IMR-90 (cell line): ENCODE results near the gene SIN3B. TPM values are rescaled to one million over a fixed set of nuclear protein-coding genes. Genes with fewer than 3 reads are reported as not detected.

Experiments
- ATAC-seq: fragments of 200-7000 bp; cut with Tn5 transposase; 2 replicates; pipeline ENCODE4 v1.9.1; 2020; ENCODE audit warnings: low read depth, mild to moderate bottlenecking, moderate library complexity
- BruUV-seq: library from RNA; stranded (reverse); fragments of 400-500 nt; replicated peaks from 2 replicates; lab custom pipeline; 2021; lab: Mats Ljungman, UMichigan
- CTCF ChIA-PET: fragments of 300-600 bp; formaldehyde crosslinking; extraction: SDS; loops from one replicate; lab custom pipeline; 2021; ENCODE audit warnings: antibody characterized with exemption; lab: Yijun Ruan, JAX
- POLR2A ChIA-PET: fragments of 300-600 bp; sonication (Branson Sonifier 250); formaldehyde crosslinking; loops from one replicate; lab custom pipeline; 2022; ENCODE audit warnings: antibody characterized with exemption; ENCODE audit not compliant: unreplicated experiment; lab: Charles Lee
- DNase-seq: peaks from one replicate; pipeline ENCODE4 v3.0.0; 2013
- H2AFZ ChIP-seq: replicated peaks from 2 replicates; pipeline ENCODE3; 2013; ENCODE audit warnings: low read length, mild to moderate bottlenecking; ENCODE audit not compliant: poor library complexity
- H2AK5ac ChIP-seq: 2 replicates; pipeline ENCODE4 v1.6.1; 2013; ENCODE audit warnings: low read depth, low read length, inconsistent platforms
- H2AK9ac ChIP-seq: replicated peaks from 2 replicates; pipeline ENCODE3; 2013; ENCODE audit warnings: mild to moderate bottlenecking, low read depth, low read length, moderate library complexity; ENCODE audit not compliant: poor library complexity
- H2BK120ac ChIP-seq: 2 replicates; pipeline ENCODE4 v1.6.1; 2013; ENCODE audit warnings: low read depth, low read length, inconsistent platforms
- H2BK15ac ChIP-seq: 3 replicates; pipeline ENCODE4 v1.6.1; 2013; ENCODE audit warnings: low read depth, low read length, inconsistent platforms
- H2BK20ac ChIP-seq: 2 replicates; pipeline ENCODE4 v1.6.1; 2013; ENCODE audit warnings: low read depth, mild to moderate bottlenecking, inconsistent platforms, low read length, moderate library complexity
- H2BK5ac ChIP-seq: 2 replicates; pipeline ENCODE4 v1.6.1; 2013; ENCODE audit warnings: mild to moderate bottlenecking, low read depth, low read length, inconsistent platforms; ENCODE audit not compliant: poor library complexity, severe bottlenecking
- H3K14ac ChIP-seq: replicated peaks from 2 replicates; pipeline ENCODE4 v1.6.1; 2013; ENCODE audit warnings: low read depth, low read length, inconsistent platforms
- H3K18ac ChIP-seq: 2 replicates; pipeline ENCODE4 v1.6.1; 2013; ENCODE audit warnings: low read depth, low read length, control low read depth
- H3K23ac ChIP-seq: 2 replicates; pipeline ENCODE4 v1.6.1; 2013; ENCODE audit warnings: low read depth, low read length, inconsistent platforms
- H3K27ac ChIP-seq: 2 replicates; pipeline ENCODE4 v1.5.1; 2013; ENCODE audit warnings: mild to moderate bottlenecking, control low read depth, low read length; ENCODE audit not compliant: insufficient read depth
- H3K27me3 ChIP-seq: 2 replicates; pipeline ENCODE4 v1.6.1; 2013; ENCODE audit warnings: low read length; ENCODE audit not compliant: control insufficient read depth, insufficient read depth
- H3K36me3 ChIP-seq: 2 replicates; pipeline ENCODE4 v1.6.1; 2013; ENCODE audit warnings: low read length, mixed read lengths; ENCODE audit not compliant: control insufficient read depth, insufficient read depth
- H3K4ac ChIP-seq: 2 replicates; pipeline ENCODE4 v1.6.1; 2013; ENCODE audit warnings: low read depth, low read length, inconsistent platforms
- H3K4me1 ChIP-seq: 2 replicates; pipeline ENCODE4 v1.6.1; 2013; ENCODE audit warnings: low read length, mixed read lengths; ENCODE audit not compliant: control insufficient read depth, insufficient read depth
- H3K4me2 ChIP-seq: 2 replicates; pipeline ENCODE4 v1.6.1; 2013; ENCODE audit warnings: low read depth, mild to moderate bottlenecking, control low read depth, low read length, moderate library complexity
- H3K4me3 ChIP-seq: 2 replicates; pipeline ENCODE4 v1.5.1; 2013; ENCODE audit warnings: low read depth, mild to moderate bottlenecking, control low read depth, low read length, moderate library complexity; ENCODE audit not compliant: insufficient read depth
- H3K56ac ChIP-seq: 2 replicates; pipeline ENCODE4 v1.6.1; 2013; ENCODE audit warnings: low read length, inconsistent platforms; ENCODE audit not compliant: insufficient read depth; ENCODE audit errors: extremely low read depth
- H3K79me1 ChIP-seq, 2 experiments: 2 replicates each; pipeline ENCODE4 v1.6.1; 2013; ENCODE audit warnings: low read length in 2 of 2, inconsistent platforms in 1 of 2, low read depth in 1 of 2
- H3K9ac ChIP-seq: 2 replicates; pipeline ENCODE4 v1.6.1; 2013; ENCODE audit warnings: low read depth, low read length, control low read depth
- H3K9me1 ChIP-seq: 2 replicates; pipeline ENCODE4 v1.6.1; 2013; ENCODE audit warnings: low read length, inconsistent platforms; ENCODE audit not compliant: insufficient read depth
- H3K9me3 ChIP-seq: 2 replicates; pipeline ENCODE4 v1.6.1; 2013; ENCODE audit warnings: low read length; ENCODE audit not compliant: control insufficient read depth, insufficient read depth
- H4K20me1 ChIP-seq: 2 replicates; pipeline ENCODE4 v1.6.1; 2013; ENCODE audit warnings: low read length, inconsistent platforms; ENCODE audit not compliant: insufficient read depth
- H4K5ac ChIP-seq: 2 replicates; pipeline ENCODE4 v1.6.1; 2013; ENCODE audit warnings: mild to moderate bottlenecking, low read depth, low read length, control low read depth
- H4K8ac ChIP-seq, 2 experiments: 2 replicates each; pipeline ENCODE4 v1.6.1; 2013; ENCODE audit warnings: low read depth in 2 of 2, low read length in 2 of 2, control low read depth in 1 of 2, inconsistent platforms in 1 of 2
- H4K91ac ChIP-seq: 2 replicates; pipeline ENCODE4 v1.6.1; 2013; ENCODE audit warnings: low read depth, low read length, inconsistent platforms; ENCODE audit not compliant: insufficient read depth
- BHLHE40 ChIP-seq: fragments of 150-350 bp; IDR thresholded peaks from 2 replicates; pipeline ENCODE4 v1.6.1; 2016; ENCODE audit warnings: mild to moderate bottlenecking, low read depth, low read length
- CHD1 ChIP-seq: IDR thresholded peaks from 2 replicates; pipeline ENCODE4 v1.6.1; 2012; ENCODE audit warnings: low read depth, low read length, improper control_type of control experiment
- CTCF ChIP-seq: conservative IDR thresholded peaks from 2 replicates; pipeline ENCODE4 v1.5.1; 2012; ENCODE audit warnings: mild to moderate bottlenecking, low read depth, low read length, improper control_type of control experiment
- ELK1 ChIP-seq: fragments of 150-350 bp; IDR thresholded peaks from 2 replicates; pipeline ENCODE4 v1.6.1; 2016; ENCODE audit warnings: low read depth, mild to moderate bottlenecking, low read length, moderate library complexity, borderline replicate concordance
- FOS ChIP-seq: fragments of 150-350 bp; IDR thresholded peaks from 2 replicates; pipeline ENCODE4 v1.6.1; 2016; ENCODE audit warnings: low read depth, low read length
- MAZ ChIP-seq: IDR thresholded peaks from 2 replicates; pipeline ENCODE4 v1.6.1; 2012; ENCODE audit warnings: low read depth, mild to moderate bottlenecking, low read length, improper control_type of control experiment, moderate library complexity, borderline replicate concordance
- NFE2L2 ChIP-seq: fragments of 150-350 bp; IDR thresholded peaks from 2 replicates; pipeline ENCODE4 v1.6.1; 2016; ENCODE audit warnings: low read depth, mild to moderate bottlenecking, low read length
- POLR2A ChIP-seq: IDR thresholded peaks from 2 replicates; pipeline ENCODE4 v1.6.1; 2012; ENCODE audit warnings: mild to moderate bottlenecking, low read depth, low read length
- RAD21 ChIP-seq: IDR thresholded peaks from 2 replicates; pipeline ENCODE4 v1.6.1; 2012; ENCODE audit warnings: low read length, improper control_type of control experiment
- RFX5 ChIP-seq: IDR thresholded peaks from 2 replicates; pipeline ENCODE4 v1.8.0; 2012; ENCODE audit warnings: low read depth, mild to moderate bottlenecking, low read length, moderate library complexity
- USF2 ChIP-seq: fragments of 150-350 bp; IDR thresholded peaks from 2 replicates; pipeline ENCODE4 v1.6.1; 2017; ENCODE audit warnings: mild to moderate bottlenecking, antibody characterized with exemption, low read length, low read depth
- WGBS, 2 experiments: methylation state at CpG; one replicate each; pipeline versions ENCODE4 v1.1.5 to v1.1.7; 2013; ENCODE audit warnings: missing lambda C conversion rate in 2 of 2; ENCODE audit not compliant: insufficient read length in 1 of 2; ENCODE audit errors: extremely low coverage in 2 of 2; 5-methylcytosine and 5-hydroxymethylcytosine counted together
- dilution Hi-C: fragments of 300-500 bp; cut with HindIII; formaldehyde crosslinking; loops from one replicate; pipeline ENCODE4 v1.14.3; 2018; ENCODE audit warnings: low sequenced_read_pairs; ENCODE audit not compliant: unreplicated experiment
- in situ Hi-C: fragments of 300-500 bp; cut with MboI; formaldehyde crosslinking; loops from 3 replicates; pipeline ENCODE4 v1.14.3; 2019; ENCODE audit warnings: low sequenced_read_pairs, inconsistent platforms, mixed read lengths
- intact Hi-C: fragments of 100-400 bp; cut with micrococcal nuclease; formaldehyde crosslinking; loops from 2 replicates; pipeline ENCODE4 v1.10.0; 2022
- polyA plus RNA-seq, 3 experiments: library from polyadenylated mRNA; depleted of rRNA; stranded (reverse); fragments of >200 nt; gene quantifications; 2 replicates each; pipeline ENCODE4 v1.2.3, GENCODE V29; 2012; ENCODE audit warnings: low replicate concordance in 1 of 3
- total RNA-seq: library from RNA; depleted of rRNA; stranded (reverse); fragments of >200 nt; gene quantifications from 2 replicates; pipeline ENCODE4 v1.2.3, GENCODE V29; 2012

SIN3B gene
- total and polyA plus RNA-seq, 2 of the 4 experiments (the other 2 are of a cell fraction), result 7.9 to 40.0 TPM

GRCh38 chr19:16902545-16902944 lies 73.3 kb downstream of the SIN3B start:
- WGBS, 2 experiments, result 100% methylated on average over 1 of the region's 12 CpGs; no CpG with 5 or more reads in 1 of the 2 experiments
- H4K8ac ChIP-seq, result no peak overlapping the region
- no peaks in the 10 kb centered on the region for H3K9me3 ChIP-seq
- DNase-seq, result no peak
- H3K23ac ChIP-seq, result no peak overlapping the region
- H3K9ac ChIP-seq, result no peak overlapping the region
- H4K5ac ChIP-seq, result no peak overlapping the region
- H3K79me1 ChIP-seq, result no peaks in the 10 kb centered on the region
- H3K36me3 ChIP-seq, result no peaks in the 10 kb centered on the region
- no peak overlapping the region for H2BK120ac ChIP-seq
- ChIA-PET POLR2A (no interaction called here), CTCF (no interaction called here)
- no peak overlapping the region for H3K4me2 ChIP-seq
- H2AK9ac ChIP-seq, result no peak overlapping the region
- dilution Hi-C loops, result no loop called here
- no peak overlapping the region for H2BK15ac ChIP-seq
- no peaks in the 10 kb centered on the region for H3K4me1 ChIP-seq
- H2BK20ac ChIP-seq, result no peak overlapping the region
- H2AK5ac ChIP-seq, result no peak overlapping the region
- H3K27me3 ChIP-seq, result peaks cover 2% of the 10 kb centered on the region; the same call in 1 of the 2 replicates
- H2BK5ac ChIP-seq, result no peak overlapping the region
- H4K91ac ChIP-seq, result no peak overlapping the region
- intact Hi-C loops, result no loop called here
- H3K18ac ChIP-seq, result no peak overlapping the region
- in situ Hi-C loops, result no loop called here
- H3K9me1 ChIP-seq, result no peaks in the 10 kb centered on the region
- H4K20me1 ChIP-seq, result no peaks in the 10 kb centered on the region
- TF ChIP-seq FOS, result no peak
- TF ChIP-seq USF2, result no peak
- TF ChIP-seq RAD21, result no peak
- no peak for TF ChIP-seq RFX5
- no peak for TF ChIP-seq NFE2L2
- no peak for TF ChIP-seq BHLHE40
- no peak for TF ChIP-seq POLR2A
- no peak for TF ChIP-seq CHD1
- no peak for TF ChIP-seq ELK1
- TF ChIP-seq MAZ, result no peak
- TF ChIP-seq CTCF, result no peak
- BruUV-seq, result no TSS peak
- no peak overlapping the region for H3K14ac ChIP-seq
- no peak overlapping the region for H3K4ac ChIP-seq
- H3K56ac ChIP-seq, result no peak overlapping the region
- H2AFZ ChIP-seq, result no peak overlapping the region
- ATAC-seq, result no peak
- H3K27ac ChIP-seq, result no peak overlapping the region
- H3K4me3 ChIP-seq, result no peak overlapping the region
